Hypothalamus (tissue), 51 donors: Measurements from ENCODE around the gene DYNC1LI1.
A peak's percentile ranks its signal among the peaks of the same experiment; 100 is the strongest.
"Not testable (repeated sequence)": the region's sequence is repeated elsewhere in the genome, so short reads cannot be mapped to it uniquely, and the experiment has no call there.

ENCODE experiments used
- DNase-seq, 51 donors: peaks; one replicate each; lab custom pipeline; 2025; lab: John Stamatoyannopoulos, UW

Gene DYNC1LI1

GRCh38 chr3:32540899-32541298, 29.8 kb downstream of the DYNC1LI1 start:
- no peak for DNase-seq

- DNase-seq: no peak
Observed at GRCh38 chr3:32532434-32532833, 38.2 kb downstream of the DYNC1LI1 start.

- no peak for DNase-seq
Observed at GRCh38 chr3:32531010-32531647, 39.5 kb downstream of the DYNC1LI1 start.

GRCh38 chr3:32525720-32526119, 44.9 kb downstream of the DYNC1LI1 start:
- DNase-seq: no peak

- DNase-seq: no peak
Observed at GRCh38 chr3:32522682-32523081, 48.0 kb downstream of the DYNC1LI1 start.

- DNase-seq: not testable (repeated sequence)
Observed at GRCh38 chr3:32518921-32519320, 51.7 kb downstream of the DYNC1LI1 start.

GRCh38 chr3:32516751-32517150, 53.9 kb downstream of the DYNC1LI1 start:
- not testable (repeated sequence) for DNase-seq

- no peak for DNase-seq
Observed at GRCh38 chr3:32511005-32511404, 59.7 kb downstream of the DYNC1LI1 start.

- DNase-seq: peak in 37 of 51 donors; percentile 2 to 80 (median 44)
Observed at GRCh38 chr3:32510075-32510724, 60.5 kb downstream of the DYNC1LI1 start.

- no peak for DNase-seq
Observed at GRCh38 chr3:32508711-32509110, 61.9 kb downstream of the DYNC1LI1 start.

- DNase-seq: no peak
Observed at GRCh38 chr3:32506466-32506865, 64.2 kb downstream of the DYNC1LI1 start.

- no peak for DNase-seq
Observed at GRCh38 chr3:32502946-32503286, 67.7 kb downstream of the DYNC1LI1 start.

- DNase-seq: peak; percentile 23 to 91 (median 77)
Observed at GRCh38 chr3:32502118-32502945, 68.3 kb downstream of the DYNC1LI1 start, which contains the start of gene CMTM6. CMTM6 (minus strand) TSS chr3:32502852; CDS start chr3:32502745, 107 bp downstream.

- no peak for DNase-seq
Observed at GRCh38 chr3:32501783-32502117, 68.9 kb downstream of the DYNC1LI1 start.

- DNase-seq: no peak
Observed at GRCh38 chr3:32500880-32501782, 69.5 kb downstream of the DYNC1LI1 start.

- DNase-seq: no peak
Observed at GRCh38 chr3:32500231-32500630, 70.4 kb downstream of the DYNC1LI1 start.

GRCh38 chr3:32499585-32499984, 71.1 kb downstream of the DYNC1LI1 start:
- no peak for DNase-seq

- DNase-seq: no peak
Observed at GRCh38 chr3:32498992-32499391, 71.7 kb downstream of the DYNC1LI1 start.

GRCh38 chr3:32498252-32498651, 72.4 kb downstream of the DYNC1LI1 start:
- no peak for DNase-seq

GRCh38 chr3:32495609-32496008, 75.0 kb downstream of the DYNC1LI1 start:
- no peak for DNase-seq

- DNase-seq: no peak
Observed at GRCh38 chr3:32495085-32495484, 75.6 kb downstream of the DYNC1LI1 start.
